PC-3 (cell line): ENCODE results near the gene HOXB7. TPM values are rescaled to one million over a fixed set of nuclear protein-coding genes. Genes with fewer than 3 reads are reported as not detected.

Experiments
- ATAC-seq: fragments of 200-7000 bp; cut with Tn5 transposase; 2 replicates; pipeline ENCODE4 v1.9.1; 2020; ENCODE audit warnings: mild to moderate bottlenecking, moderate library complexity
- BruUV-seq: library from RNA; stranded (reverse); fragments of 400-500 nt; replicated peaks from 2 replicates; lab custom pipeline; 2021; lab: Mats Ljungman, UMichigan
- CTCF ChIA-PET: fragments of 300-600 bp; sonication (Branson Sonifier 250); formaldehyde crosslinking; loops from one replicate; lab custom pipeline; 2022; ENCODE audit warnings: antibody characterized with exemption; lab: Charles Lee
- POLR2A ChIA-PET: fragments of 300-600 bp; sonication (Branson Sonifier 250); formaldehyde crosslinking; loops from one replicate; lab custom pipeline; 2022; ENCODE audit warnings: antibody characterized with exemption; ENCODE audit not compliant: unreplicated experiment; lab: Charles Lee
- DNase-seq: peaks from one replicate; pipeline ENCODE4 v3.0.0-alpha.2; 2015
- H2AFZ ChIP-seq: fragments of 300-600 bp; sonication (generic); 2 replicates; pipeline ENCODE4 v1.6.0; 2016; ENCODE audit warnings: antibody characterized with exemption, low read length
- H3F3A ChIP-seq: fragments of 300-600 bp; sonication (generic); one replicate; pipeline ENCODE4 v1.6.0; 2017; ENCODE audit warnings: antibody characterized with exemption, low read length, control low read depth, mild to moderate bottlenecking; ENCODE audit not compliant: unreplicated experiment
- H3K27ac ChIP-seq: fragments of 300-600 bp; sonication (generic); 2 replicates; pipeline ENCODE4 v1.5.1; 2016; ENCODE audit warnings: mild to moderate bottlenecking, low read length
- H3K27me3 ChIP-seq: fragments of 300-600 bp; sonication (generic); 2 replicates; pipeline ENCODE4 v1.6.1; 2016; ENCODE audit warnings: low read length, mixed read lengths
- H3K36me3 ChIP-seq: fragments of 300-600 bp; sonication (generic); 2 replicates; pipeline ENCODE4 v1.6.1; 2016; ENCODE audit warnings: low read depth, mixed run types, low read length, mixed read lengths
- H3K4me1 ChIP-seq: fragments of 300-600 bp; sonication (generic); 2 replicates; pipeline ENCODE4 v1.5.1; 2016; ENCODE audit warnings: low read length; ENCODE audit not compliant: insufficient read depth
- H3K4me2 ChIP-seq: fragments of 300-600 bp; sonication (generic); 2 replicates; pipeline ENCODE4 v1.6.0; 2016; ENCODE audit warnings: low read length
- H3K4me3 ChIP-seq: fragments of 300-600 bp; sonication (generic); 2 replicates; pipeline ENCODE4 v1.5.1; 2016; ENCODE audit warnings: mild to moderate bottlenecking, low read length, mixed read lengths
- H3K79me2 ChIP-seq: fragments of 300-600 bp; sonication (generic); 2 replicates; pipeline ENCODE4 v1.6.1; 2017; ENCODE audit warnings: low read length, mixed read lengths
- H3K9ac ChIP-seq: fragments of 300-600 bp; sonication (generic); 2 replicates; pipeline ENCODE4 v1.6.0; 2016; ENCODE audit warnings: mild to moderate bottlenecking, low read length
- H3K9me2 ChIP-seq: fragments of 300-600 bp; sonication (generic); replicated peaks from 2 replicates; pipeline ENCODE4 v1.6.1; 2016; ENCODE audit warnings: mixed run types, low read length, mixed read lengths
- H3K9me3 ChIP-seq: fragments of 300-600 bp; sonication (generic); 2 replicates; pipeline ENCODE4 v1.6.1; 2016; ENCODE audit warnings: low read length, mixed read lengths
- H4K20me1 ChIP-seq: fragments of 300-600 bp; sonication (generic); 2 replicates; pipeline ENCODE4 v1.6.1; 2016; ENCODE audit warnings: low read length, mixed read lengths
- CTCF ChIP-seq: fragments of 300-600 bp; sonication (generic); conservative IDR thresholded peaks from 2 replicates; pipeline ENCODE4 v1.5.1; 2017; ENCODE audit warnings: antibody characterized with exemption, low read depth, mild to moderate bottlenecking, low read length
- EZH2 ChIP-seq: fragments of 300-600 bp; sonication (generic); IDR thresholded peaks from one replicate; pipeline ENCODE4 v1.6.1; 2017; ENCODE audit warnings: antibody characterized with exemption, mild to moderate bottlenecking, low read length; ENCODE audit not compliant: unreplicated experiment
- EZH2phosphoT487 ChIP-seq: fragments of 300-600 bp; sonication (generic); IDR thresholded peaks from 2 replicates; pipeline ENCODE4 v1.6.1; 2018; ENCODE audit warnings: mild to moderate bottlenecking, antibody characterized with exemption, low read length, borderline replicate concordance
- intact Hi-C: fragments of 100-400 bp; cut with micrococcal nuclease; formaldehyde crosslinking; loops from 2 replicates; pipeline ENCODE4 v1.9.0; 2023
- total RNA-seq: library from RNA; depleted of rRNA; stranded (reverse); fragments of >200 nt; gene quantifications from 2 replicates; pipeline ENCODE4 v1.2.3, GENCODE V29; 2014

HOXB7 gene
- total RNA-seq, 1 experiment from 2014 or later, result not detected

GRCh38 chr17:48646183-48647102, 35.6 kb upstream of the HOXB7 start:
- H3K9ac ChIP-seq, result no peak overlapping the region
- ChIA-PET POLR2A (no interaction called here), CTCF (no interaction called here)
- H4K20me1 ChIP-seq, result no peaks in the 10 kb centered on the region
- no peaks in the 10 kb centered on the region for H3K27me3 ChIP-seq
- H3K27ac ChIP-seq, result no peak overlapping the region
- peak overlapping the region; percentile 65; the same call in 1 of the 2 replicates for H3K4me3 ChIP-seq
- peak overlapping the region; percentile 97; the same call in 1 of the 2 replicates for H2AFZ ChIP-seq
- H3K4me2 ChIP-seq, result peak overlapping the region; percentile 79
- H3K9me2 ChIP-seq, result no peaks in the 10 kb centered on the region
- DNase-seq (no peak), ATAC-seq (no peak; the same call in 1 of the 2 replicates)
- intact Hi-C loops, result no loop called here
- no peaks in the 10 kb centered on the region for H3K36me3 ChIP-seq
- H3K4me1 ChIP-seq, result no peaks in the 10 kb centered on the region
- H3K9me3 ChIP-seq, result no peaks in the 10 kb centered on the region
- H3F3A ChIP-seq, result no peaks in the 10 kb centered on the region
- TF ChIP-seq EZH2 (no peak), CTCF (no peak), EZH2phosphoT487 (no peak)
- no TSS peak for BruUV-seq
- no peaks in the 10 kb centered on the region for H3K79me2 ChIP-seq

- no peak for TF ChIP-seq EZH2
- no peak for TF ChIP-seq CTCF
- Histone ChIP-seq H3K27ac (no peak overlapping the region), H3K9ac (no peak overlapping the region), H3K27me3 (no peaks in the 10 kb centered on the region), H3F3A (no peaks in the 10 kb centered on the region), H2AFZ (no peak overlapping the region), H3K36me3 (no peaks in the 10 kb centered on the region), H3K4me3 (no peak overlapping the region), H3K79me2 (no peaks in the 10 kb centered on the region), H3K9me3 (no peaks in the 10 kb centered on the region), H4K20me1 (no peaks in the 10 kb centered on the region), H3K9me2 (no peaks in the 10 kb centered on the region), H3K4me2 (no peak overlapping the region), H3K4me1 (no peaks in the 10 kb centered on the region)
- no TSS peak for BruUV-seq
- ATAC-seq (no peak), DNase-seq (no peak)
- POLR2A ChIA-PET, result no interaction called here
- CTCF ChIA-PET, result no interaction called here
- intact Hi-C loops, result no loop called here
Measured at GRCh38 chr17:48645639-48646182, 34.9 kb upstream of the HOXB7 start.
